B cell (primary cell): ENCODE measurements around the gene CCNL1. TPM values are rescaled to one million over a fixed set of nuclear protein-coding genes. Genes with fewer than 3 reads are reported as not detected.

Experiments used
- ATAC-seq: fragments of 200-7000 bp; cut with Tn5 transposase; one replicate; pipeline ENCODE4 v1.10.0; 2021; ENCODE audit warnings: low read depth, mild to moderate bottlenecking, moderate number of reproducible peaks, moderate library complexity
- CTCF ChIA-PET: fragments of 350-600 bp; sonication (Branson Sonifier 250); formaldehyde crosslinking; loops from one replicate; lab custom pipeline; 2021; ENCODE audit warnings: antibody characterized with exemption, inconsistent platforms; lab: Charles Lee
- POLR2A ChIA-PET: fragments of 350-600 bp; sonication (Branson Sonifier 250); formaldehyde crosslinking; loops from one replicate; lab custom pipeline; 2021; ENCODE audit warnings: antibody characterized with exemption; lab: Charles Lee
- DNase-seq: peaks from one replicate; pipeline ENCODE4 v3.0.0; 2013
- H2AFZ ChIP-seq: 2 replicates; pipeline ENCODE4 v1.6.1; 2012; ENCODE audit warnings: mild to moderate bottlenecking, low read depth, low read length; ENCODE audit not compliant: insufficient read depth, poor library complexity, severe bottlenecking
- H3K27ac ChIP-seq, 2 donors: 1 replicate in 1 of 2; 2 replicates in 1 of 2; pipeline ENCODE4 v1.5.1; 2012 to 2013; ENCODE audit warnings: low read length in 2 of 2, mild to moderate bottlenecking in 2 of 2, moderate library complexity in 1 of 2
- H3K27me3 ChIP-seq, 4 experiments: fragments of 200-600 bp in 1 of 4; sonication (generic) in 1 of 4; replicated peaks in 1 of 4; 1 replicate in 2 of 4; 2 replicates in 2 of 4; pipeline versions ENCODE4 v1.6.1 to v1.7.0; 2013 to 2016; ENCODE audit warnings: low read length in 3 of 4, mild to moderate bottlenecking in 2 of 4, mixed read lengths in 1 of 4, moderate library complexity in 1 of 4; ENCODE audit not compliant: insufficient read depth in 4 of 4, control insufficient read depth in 3 of 4; ENCODE audit errors: control extremely low read depth in 1 of 4
- H3K36me3 ChIP-seq, 2 experiments: replicated peaks in 1 of 2; 1 replicate in 1 of 2; 2 replicates in 1 of 2; pipeline versions ENCODE4 v1.6.1 to v1.7.1; 2013; ENCODE audit warnings: low read length in 1 of 2; ENCODE audit not compliant: insufficient read depth in 2 of 2, control insufficient read depth in 1 of 2; ENCODE audit errors: control extremely low read depth in 1 of 2, extremely low read depth in 1 of 2
- H3K4me1 ChIP-seq, 2 donors: fragments of 200-600 bp in 1 of 2; sonication (generic) in 1 of 2; 1 replicate in 1 of 2; 2 replicates in 1 of 2; pipeline versions ENCODE4 v1.5.1 to v1.6.1; 2013 to 2017; ENCODE audit warnings: low read length in 2 of 2; ENCODE audit not compliant: control insufficient read depth in 2 of 2, insufficient read depth in 2 of 2
- H3K4me2 ChIP-seq: replicated peaks from 2 replicates; pipeline ENCODE3; 2012; ENCODE audit warnings: mild to moderate bottlenecking, low read depth, low read length; ENCODE audit not compliant: poor library complexity, severe bottlenecking
- H3K4me3 ChIP-seq, 5 experiments: fragments of 200-600 bp in 1 of 5; sonication (generic) in 1 of 5; 1 replicate in 3 of 5; 2 replicates in 2 of 5; pipeline versions ENCODE4 v1.5.1 to v1.7.0; 2011 to 2016; ENCODE audit warnings: low read length in 4 of 5, mild to moderate bottlenecking in 4 of 5, low read depth in 2 of 5, control low read depth in 1 of 5, moderate library complexity in 1 of 5; ENCODE audit not compliant: insufficient read depth in 1 of 5; ENCODE audit errors: control extremely low read depth in 1 of 5, extremely low read depth in 1 of 5
- H3K79me2 ChIP-seq: fragments of 200-600 bp; sonication (generic); one replicate; pipeline ENCODE4 v1.6.0; 2016; ENCODE audit warnings: low read length; ENCODE audit not compliant: control insufficient read depth, insufficient read depth
- H3K9ac ChIP-seq: fragments of 200-600 bp; sonication (generic); 2 replicates; pipeline ENCODE4 v1.6.1; 2017; ENCODE audit warnings: mild to moderate bottlenecking, low read length, moderate library complexity
- H3K9me3 ChIP-seq, 3 donors: one replicate each; pipeline versions ENCODE4 v1.6.1 to v1.7.1; 2013; ENCODE audit warnings: low read length in 2 of 3; ENCODE audit not compliant: control insufficient read depth in 2 of 3, insufficient read depth in 1 of 3; ENCODE audit errors: control extremely low read depth in 1 of 3
- H4K20me1 ChIP-seq: 2 replicates; pipeline ENCODE4 v1.6.0; 2012; ENCODE audit warnings: mild to moderate bottlenecking, low read length; ENCODE audit not compliant: insufficient read depth, control insufficient read depth, poor library complexity, severe bottlenecking
- H3K27ac Mint-ChIP-seq: one replicate; pipeline ENCODE4 v1.8.0; 2021; ENCODE audit warnings: mixed read lengths
- H3K27me3 Mint-ChIP-seq: one replicate; pipeline ENCODE4 v1.8.0; 2021; ENCODE audit warnings: mixed read lengths
- H3K4me1 Mint-ChIP-seq: one replicate; pipeline ENCODE4 v1.8.0; 2021; ENCODE audit warnings: mixed read lengths
- H3K4me3 Mint-ChIP-seq: one replicate; pipeline ENCODE4 v1.8.0; 2021; ENCODE audit warnings: mixed read lengths
- H3K9me3 Mint-ChIP-seq: one replicate; pipeline ENCODE4 v1.8.0; 2022; ENCODE audit warnings: mixed read lengths; ENCODE audit not compliant: insufficient read depth
- EZH2 ChIP-seq: IDR thresholded peaks from 2 replicates; pipeline ENCODE4 v1.6.1; 2012; ENCODE audit warnings: borderline replicate concordance, low read depth, mild to moderate bottlenecking, moderate library complexity, low read length; ENCODE audit not compliant: insufficient read depth, poor library complexity, severe bottlenecking
- WGBS: methylation state at CpG from one replicate; pipeline ENCODE4 v1.1.5; 2013; ENCODE audit warnings: missing lambda C conversion rate; ENCODE audit not compliant: insufficient coverage; 5-methylcytosine and 5-hydroxymethylcytosine counted together
- intact Hi-C: fragments of 100-400 bp; cut with micrococcal nuclease; formaldehyde crosslinking; loops from one replicate; pipeline ENCODE4 v1.10.0; 2022
- polyA plus RNA-seq: library from polyadenylated mRNA; depleted of rRNA; stranded (reverse); fragments of >200 nt; gene quantifications from 2 replicates; pipeline ENCODE4 v1.2.3, GENCODE V29; 2012
- total RNA-seq, 2 donors: library from RNA; stranded (reverse); fragments of 120-200 nt in 1 of 2; gene quantifications; 1 replicate in 1 of 2; 2 replicates in 1 of 2; pipeline versions ENCODE4 v1.2.3 to v1.2.4, GENCODE V29; 2013 to 2022
- TF ChIP-seq, protein P1 (sequence below): fragments of 200-600 bp; IDR thresholded peaks from one replicate; pipeline ENCODE4 v1.8.0; 2022; ENCODE audit warnings: antibody characterized with exemption, mild to moderate bottlenecking

The CCNL1 gene
- total and polyA plus RNA-seq, 2 donors (not counting 1 experiment from before 2014, with no cell fraction given) = 322 to 655 TPM

- no peaks in the 10 kb centered on the region for H3K27me3 ChIP-seq
- ATAC-seq (no peak), DNase-seq (no peak)
- WGBS = no CpG with 5 or more reads among the region's 2 CpGs
- H3K27ac ChIP-seq = no peak overlapping the region
- no peak overlapping the region for H3K4me3 ChIP-seq
- H3K9ac ChIP-seq = no peak overlapping the region
- TF ChIP-seq, protein P1, sequence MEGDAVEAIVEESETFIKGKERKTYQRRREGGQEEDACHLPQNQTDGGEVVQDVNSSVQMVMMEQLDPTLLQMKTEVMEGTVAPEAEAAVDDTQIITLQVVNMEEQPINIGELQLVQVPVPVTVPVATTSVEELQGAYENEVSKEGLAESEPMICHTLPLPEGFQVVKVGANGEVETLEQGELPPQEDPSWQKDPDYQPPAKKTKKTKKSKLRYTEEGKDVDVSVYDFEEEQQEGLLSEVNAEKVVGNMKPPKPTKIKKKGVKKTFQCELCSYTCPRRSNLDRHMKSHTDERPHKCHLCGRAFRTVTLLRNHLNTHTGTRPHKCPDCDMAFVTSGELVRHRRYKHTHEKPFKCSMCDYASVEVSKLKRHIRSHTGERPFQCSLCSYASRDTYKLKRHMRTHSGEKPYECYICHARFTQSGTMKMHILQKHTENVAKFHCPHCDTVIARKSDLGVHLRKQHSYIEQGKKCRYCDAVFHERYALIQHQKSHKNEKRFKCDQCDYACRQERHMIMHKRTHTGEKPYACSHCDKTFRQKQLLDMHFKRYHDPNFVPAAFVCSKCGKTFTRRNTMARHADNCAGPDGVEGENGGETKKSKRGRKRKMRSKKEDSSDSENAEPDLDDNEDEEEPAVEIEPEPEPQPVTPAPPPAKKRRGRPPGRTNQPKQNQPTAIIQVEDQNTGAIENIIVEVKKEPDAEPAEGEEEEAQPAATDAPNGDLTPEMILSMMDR = no peak
- TF ChIP-seq EZH2 = no peak
- no peak overlapping the region for H3K27ac Mint-ChIP-seq
- H3K9me3 ChIP-seq = peaks cover 9 to 59% (median 24%) of the 10 kb centered on the region in 3 donors
- H3K4me3 Mint-ChIP-seq = no peak overlapping the region
- POLR2A ChIA-PET = no interaction called here
- no peaks in the 10 kb centered on the region for H3K27me3 Mint-ChIP-seq
- H3K36me3 ChIP-seq = peaks cover 0 to 14% of the 10 kb centered on the region in 2 experiments
- no peaks in the 10 kb centered on the region for H3K4me1 Mint-ChIP-seq
- H3K4me1 ChIP-seq = no peaks in the 10 kb centered on the region
- H2AFZ ChIP-seq = no peak overlapping the region
- H4K20me1 ChIP-seq = no peaks in the 10 kb centered on the region
- no peak overlapping the region for H3K4me2 ChIP-seq
- CTCF ChIA-PET = no interaction called here
- intact Hi-C loops = no loop called here
- peaks cover 18% of the 10 kb centered on the region for H3K79me2 ChIP-seq
- H3K9me3 Mint-ChIP-seq = peaks cover 42% of the 10 kb centered on the region
Observed at GRCh38 chr3:157190380-157190872, 30.5 kb upstream of the CCNL1 start.

- H3K9ac ChIP-seq = no peak overlapping the region
- H3K9me3 ChIP-seq = peaks cover 11 to 54% (median 30%) of the 10 kb centered on the region in 3 donors
- H3K4me3 Mint-ChIP-seq = no peak overlapping the region
- H3K27ac ChIP-seq = no peak overlapping the region
- no peak overlapping the region for H3K4me2 ChIP-seq
- no peaks in the 10 kb centered on the region for H3K4me1 Mint-ChIP-seq
- TF ChIP-seq, protein P1 = no peak
- TF ChIP-seq EZH2 = no peak
- H3K4me1 ChIP-seq = no peaks in the 10 kb centered on the region
- ATAC-seq = no peak
- DNase-seq = no peak
- H3K27ac Mint-ChIP-seq = no peak overlapping the region
- no peak overlapping the region for H2AFZ ChIP-seq
- H3K27me3 ChIP-seq = no peaks in the 10 kb centered on the region
- POLR2A ChIA-PET = no interaction called here
- H3K36me3 ChIP-seq = peaks cover 0 to 21% of the 10 kb centered on the region in 2 experiments
- intact Hi-C loops = no loop called here
- H3K9me3 Mint-ChIP-seq = peaks cover 51% of the 10 kb centered on the region
- H4K20me1 ChIP-seq = no peaks in the 10 kb centered on the region
- H3K4me3 ChIP-seq = no peak overlapping the region
- H3K27me3 Mint-ChIP-seq = no peaks in the 10 kb centered on the region
- CTCF ChIA-PET = no interaction called here
- peaks cover 33% of the 10 kb centered on the region for H3K79me2 ChIP-seq
Observed at GRCh38 chr3:157188391-157188790, 28.4 kb upstream of the CCNL1 start.
